Natural killer cell (primary cell): ENCODE results near the gene PCYT2. TPM values are rescaled to one million over a fixed set of nuclear protein-coding genes. Genes with fewer than 3 reads are reported as not detected.
A peak's percentile ranks its signal among the peaks of the same experiment; 100 is the strongest.

Experiments
- ATAC-seq, 3 donors: fragments of 150-1000 bp in 2 of 3; fragments of 200-7000 bp in 1 of 3; cut with Tn5 transposase; 1 replicate in 1 of 3; 2 replicates in 2 of 3; pipeline ENCODE4 v1.10.0; 2021; ENCODE audit warnings: mild to moderate bottlenecking in 2 of 3, moderate library complexity in 2 of 3
- DNase-seq, 2 donors: peaks; one replicate each; pipeline versions ENCODE4 v3.0.0 to v3.0.0-alpha.2; 2013 to 2021; ENCODE audit warnings: mixed read lengths in 1 of 2
- H3K27ac ChIP-seq: one replicate; pipeline ENCODE4 v1.5.1; 2013; ENCODE audit warnings: mild to moderate bottlenecking, low read length
- H3K27me3 ChIP-seq: one replicate; pipeline ENCODE4 v1.6.1; 2013; ENCODE audit warnings: low read length; ENCODE audit not compliant: control insufficient read depth, insufficient read depth
- H3K36me3 ChIP-seq: one replicate; pipeline ENCODE4 v1.6.1; 2013; ENCODE audit warnings: low read length; ENCODE audit not compliant: control insufficient read depth, insufficient read depth
- H3K4me1 ChIP-seq: one replicate; pipeline ENCODE4 v1.6.1; 2013; ENCODE audit warnings: low read length; ENCODE audit not compliant: control insufficient read depth, insufficient read depth
- H3K4me3 ChIP-seq: one replicate; pipeline ENCODE4 v1.5.1; 2013; ENCODE audit warnings: low read length
- H3K9me3 ChIP-seq: one replicate; pipeline ENCODE4 v1.6.1; 2013; ENCODE audit warnings: low read length; ENCODE audit not compliant: control insufficient read depth, insufficient read depth
- H3K27ac Mint-ChIP-seq, 2 donors: one replicate each; pipeline ENCODE4 v1.8.0; 2022; ENCODE audit warnings: mild to moderate bottlenecking in 2 of 2, mixed read lengths in 2 of 2, moderate library complexity in 1 of 2
- H3K27me3 Mint-ChIP-seq, 2 donors: one replicate each; pipeline ENCODE4 v1.8.0; 2022; ENCODE audit warnings: low read depth in 2 of 2, mixed read lengths in 2 of 2
- H3K36me3 Mint-ChIP-seq: one replicate; pipeline ENCODE4 v1.8.0; 2022; ENCODE audit warnings: mixed read lengths
- H3K4me1 Mint-ChIP-seq, 2 donors: one replicate each; pipeline ENCODE4 v1.8.0; 2022; ENCODE audit warnings: mixed read lengths in 2 of 2
- H3K4me3 Mint-ChIP-seq: one replicate; pipeline ENCODE4 v1.8.0; 2022; ENCODE audit warnings: mild to moderate bottlenecking, moderate library complexity, mixed read lengths
- H3K9me3 Mint-ChIP-seq, 2 donors: one replicate each; pipeline ENCODE4 v1.8.0; 2022; ENCODE audit warnings: mixed read lengths in 2 of 2
- WGBS: methylation state at CpG from one replicate; pipeline ENCODE4 v1.1.7; 2013; ENCODE audit warnings: missing lambda C conversion rate; ENCODE audit not compliant: insufficient coverage; 5-methylcytosine and 5-hydroxymethylcytosine counted together
- intact Hi-C: fragments of 100-400 bp; cut with micrococcal nuclease; formaldehyde crosslinking; loops from one replicate; pipeline ENCODE4 v1.14.2; 2022
- total RNA-seq, 4 donors: library from RNA; stranded (reverse); fragments of 120-200 nt in 1 of 4; gene quantifications; one replicate each; pipeline versions ENCODE4 v1.2.3 to v1.2.4, GENCODE V29; 2013 to 2022
- TF ChIP-seq, protein P1 (sequence below): fragments of 200-600 bp; IDR thresholded peaks from one replicate; pipeline ENCODE4 v1.8.0; 2022; ENCODE audit warnings: antibody characterized with exemption

Gene PCYT2
- total RNA-seq, 3 donors from 2014 or later (not counting 1 experiment from before 2014, with no cell fraction given) = 30.6 to 34.4 (median 34.2) TPM

DNA sequence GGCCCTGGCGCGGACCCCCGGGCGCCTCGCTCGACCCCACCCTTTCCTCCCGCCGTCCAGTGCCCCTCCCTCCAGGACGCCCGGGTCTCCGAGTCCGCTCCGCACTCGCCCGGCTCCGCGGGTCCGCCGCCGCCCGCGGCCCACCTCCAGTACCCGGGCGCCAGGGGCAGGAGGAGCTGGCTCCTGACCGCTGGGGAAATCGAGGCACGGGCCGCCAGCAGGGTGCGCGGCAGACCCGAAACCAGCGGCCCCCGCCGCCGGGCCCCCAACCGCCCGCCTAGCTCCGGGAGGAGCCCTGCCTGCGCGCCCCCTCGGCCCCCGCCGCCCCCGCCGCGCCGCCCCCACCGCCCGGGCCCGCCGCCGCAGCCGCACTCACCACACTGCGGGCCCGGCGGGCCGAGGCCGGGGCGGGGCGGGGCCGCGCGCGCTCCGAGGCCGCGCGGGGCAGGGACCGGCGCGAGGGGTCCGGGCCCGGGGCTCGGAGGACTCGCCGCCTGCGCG is 16.0 kb upstream of the PCYT2 start:
- DNase-seq (peak in 1 of 2 donors; percentile 35), ATAC-seq (peak in 2 of 3 donors; percentile 7 to 38)
- H3K4me3 ChIP-seq = no peak overlapping the region
- H3K27ac Mint-ChIP-seq = peak overlapping the region; percentile 69 to 79
- TF ChIP-seq, protein P1, sequence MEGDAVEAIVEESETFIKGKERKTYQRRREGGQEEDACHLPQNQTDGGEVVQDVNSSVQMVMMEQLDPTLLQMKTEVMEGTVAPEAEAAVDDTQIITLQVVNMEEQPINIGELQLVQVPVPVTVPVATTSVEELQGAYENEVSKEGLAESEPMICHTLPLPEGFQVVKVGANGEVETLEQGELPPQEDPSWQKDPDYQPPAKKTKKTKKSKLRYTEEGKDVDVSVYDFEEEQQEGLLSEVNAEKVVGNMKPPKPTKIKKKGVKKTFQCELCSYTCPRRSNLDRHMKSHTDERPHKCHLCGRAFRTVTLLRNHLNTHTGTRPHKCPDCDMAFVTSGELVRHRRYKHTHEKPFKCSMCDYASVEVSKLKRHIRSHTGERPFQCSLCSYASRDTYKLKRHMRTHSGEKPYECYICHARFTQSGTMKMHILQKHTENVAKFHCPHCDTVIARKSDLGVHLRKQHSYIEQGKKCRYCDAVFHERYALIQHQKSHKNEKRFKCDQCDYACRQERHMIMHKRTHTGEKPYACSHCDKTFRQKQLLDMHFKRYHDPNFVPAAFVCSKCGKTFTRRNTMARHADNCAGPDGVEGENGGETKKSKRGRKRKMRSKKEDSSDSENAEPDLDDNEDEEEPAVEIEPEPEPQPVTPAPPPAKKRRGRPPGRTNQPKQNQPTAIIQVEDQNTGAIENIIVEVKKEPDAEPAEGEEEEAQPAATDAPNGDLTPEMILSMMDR = no peak
- no peaks in the 10 kb centered on the region for H3K36me3 Mint-ChIP-seq
- peaks cover 5 to 24% of the 10 kb centered on the region in 2 donors for H3K4me1 Mint-ChIP-seq
- peak overlapping the region; percentile 79 for H3K4me3 Mint-ChIP-seq
- no peaks in the 10 kb centered on the region for H3K9me3 Mint-ChIP-seq
- intact Hi-C loops = no loop called here
- H3K4me1 ChIP-seq = peaks cover 46% of the 10 kb centered on the region
- H3K36me3 ChIP-seq = peaks cover under 1% of the 10 kb centered on the region
- peaks cover 0 to 20% of the 10 kb centered on the region in 2 donors for H3K27me3 Mint-ChIP-seq
- peaks cover 13% of the 10 kb centered on the region for H3K27me3 ChIP-seq
- WGBS = under 1% methylated on average over 78 of the region's 78 CpGs
- H3K9me3 ChIP-seq = no peaks in the 10 kb centered on the region
- H3K27ac ChIP-seq = no peak overlapping the region

DNA sequence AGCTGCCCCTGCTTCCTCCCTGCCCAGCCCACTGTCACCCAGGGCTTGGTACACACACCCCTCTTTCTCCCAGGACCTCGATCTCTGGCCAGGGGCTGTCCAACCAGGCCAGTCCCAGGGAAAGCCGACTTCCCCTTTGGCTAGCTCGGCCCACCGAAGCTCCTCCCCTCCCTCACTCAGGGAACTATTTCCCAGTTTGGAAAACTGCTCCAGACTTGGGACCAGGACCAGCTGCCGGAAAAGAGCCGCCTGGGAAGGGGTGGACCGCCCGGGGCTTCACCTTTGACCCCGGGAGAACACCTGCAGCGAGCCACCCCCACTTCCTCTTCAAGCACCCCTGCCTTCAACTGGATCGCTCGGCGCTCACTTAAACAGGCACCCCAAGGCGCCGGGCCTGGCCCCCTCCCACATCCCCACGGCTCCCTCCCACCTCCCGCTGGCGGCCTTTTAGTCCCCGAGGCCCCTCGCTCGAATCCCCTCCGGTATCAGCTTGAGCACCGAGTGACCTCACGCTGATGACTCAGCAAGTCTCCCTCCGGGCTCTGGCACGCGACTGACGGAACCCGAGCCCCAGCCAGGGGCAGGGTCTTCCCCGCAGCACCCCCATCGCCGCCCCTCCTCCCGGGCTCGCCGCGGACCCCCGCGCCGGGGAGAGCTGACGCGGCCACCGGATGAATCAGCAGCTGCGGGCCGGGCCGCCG is 15.4 kb upstream of the PCYT2 start:
- DNase-seq (peak; percentile 45 to 72), ATAC-seq (peak in 2 of 3 donors; percentile 32 to 34)
- H3K27ac Mint-ChIP-seq = peak overlapping the region; percentile 18 to 79
- H3K4me1 Mint-ChIP-seq = peaks cover 5 to 24% of the 10 kb centered on the region in 2 donors
- Histone ChIP-seq H3K9me3 (no peaks in the 10 kb centered on the region), H3K4me1 (peaks cover 51% of the 10 kb centered on the region), H3K27me3 (peaks cover 13% of the 10 kb centered on the region), H3K27ac (peak overlapping the region; percentile 57), H3K4me3 (peak overlapping the region; percentile 47), H3K36me3 (peaks cover 2% of the 10 kb centered on the region)
- 1% methylated on average over 46 of the region's 46 CpGs for WGBS
- intact Hi-C loops = no loop called here
- peaks cover 0 to 14% of the 10 kb centered on the region in 2 donors for H3K27me3 Mint-ChIP-seq
- TF ChIP-seq, protein P1 = no peak
- peak overlapping the region; percentile 75 for H3K4me3 Mint-ChIP-seq
- H3K36me3 Mint-ChIP-seq = no peaks in the 10 kb centered on the region
- H3K9me3 Mint-ChIP-seq = no peaks in the 10 kb centered on the region

DNA sequence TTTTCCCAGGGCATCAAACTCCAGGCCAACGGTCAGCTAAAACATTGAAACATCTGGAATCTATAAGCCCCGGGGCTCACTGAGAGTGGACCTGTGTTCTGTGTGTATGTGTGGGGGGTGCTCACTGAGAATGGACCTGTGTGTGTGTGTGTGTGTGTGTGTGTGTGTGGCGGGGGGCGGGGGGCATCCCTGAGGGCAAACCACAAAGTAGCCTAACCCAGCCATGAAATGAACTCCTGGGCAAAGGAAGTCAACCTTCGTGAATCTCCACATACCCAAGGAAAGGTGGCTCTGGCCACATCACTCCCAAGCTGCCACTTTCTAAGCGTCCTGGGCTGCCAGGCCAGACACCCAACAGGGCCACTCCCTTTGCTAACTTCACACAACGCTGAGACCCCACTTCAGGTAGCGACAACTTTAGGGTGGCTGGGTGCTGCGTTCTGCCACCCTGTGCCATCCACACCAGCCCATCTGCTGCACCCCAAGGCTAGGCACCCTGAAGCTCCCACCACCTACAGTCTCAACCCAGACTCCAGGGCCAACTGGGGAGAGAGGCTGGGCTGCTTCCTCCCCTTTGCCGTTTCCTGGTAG is 14.8 kb upstream of the PCYT2 start:
- TF ChIP-seq, protein P1 = no peak
- Histone ChIP-seq H3K4me1 (peaks cover 51% of the 10 kb centered on the region), H3K4me3 (peak overlapping the region; percentile 47), H3K9me3 (no peaks in the 10 kb centered on the region), H3K27ac (peak overlapping the region; percentile 57), H3K36me3 (peaks cover 2% of the 10 kb centered on the region), H3K27me3 (peaks cover 13% of the 10 kb centered on the region)
- Mint-ChIP-seq H3K4me3 (peak overlapping the region; percentile 75), H3K36me3 (no peaks in the 10 kb centered on the region), H3K27ac (peak overlapping the region; percentile 18 to 79), H3K9me3 (no peaks in the 10 kb centered on the region), H3K4me1 (peaks cover 5 to 24% of the 10 kb centered on the region in 2 donors), H3K27me3 (peaks cover 0 to 11% of the 10 kb centered on the region in 2 donors)
- DNase-seq = no peak
- WGBS = 64% methylated on average over 10 of the region's 10 CpGs
- ATAC-seq = no peak
- intact Hi-C loops = no loop called here
